HG03064 (cell line): ENCODE measurements around the gene CDCP2.
"Not testable (repeated sequence)": the region's sequence is repeated elsewhere in the genome, so short reads cannot be mapped to it uniquely, and the experiment has no call there.

ENCODE experiments used
- ATAC-seq: cut with Tn5 transposase; IDR thresholded peaks from one replicate; pipeline ENCODE4 v1.9.1; 2021; ENCODE audit warnings: low read depth; ENCODE audit not compliant: unreplicated experiment

CDCP2 gene

DNA sequence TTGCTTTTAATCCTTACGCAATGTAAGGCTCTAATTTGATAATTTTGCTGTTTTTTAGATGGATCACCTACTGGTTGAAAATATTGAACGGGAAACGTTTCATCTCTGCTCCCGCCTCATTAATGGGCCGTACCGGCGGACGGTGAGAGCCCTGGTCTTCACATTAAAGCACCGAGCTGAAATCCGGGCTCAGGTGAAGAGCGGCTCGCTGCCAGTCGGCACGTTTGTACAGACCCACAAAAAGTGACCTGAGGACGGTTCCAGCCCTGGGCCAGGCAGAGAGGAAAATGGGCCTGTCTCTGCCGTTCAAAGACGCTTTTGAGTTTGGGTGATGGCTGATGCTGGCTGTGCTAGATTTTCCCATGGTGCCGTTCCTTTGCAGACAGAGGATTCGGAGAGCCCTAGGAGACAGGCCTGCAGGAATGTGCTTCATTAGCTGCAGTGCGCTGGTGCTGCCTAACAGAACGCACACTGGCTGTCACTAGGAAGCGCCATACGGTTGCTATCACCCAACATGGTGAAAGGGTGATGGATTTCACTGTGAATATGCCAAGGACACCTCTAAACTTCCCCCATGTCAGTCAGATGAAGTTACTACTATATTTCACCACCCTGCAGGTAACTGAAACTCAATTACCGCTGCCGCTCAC is 56.4 kb downstream of the CDCP2 start:
- no peak for ATAC-seq

- no peak for ATAC-seq
Measured at GRCh38 chr1:54095546-54096226, 57.1 kb downstream of the CDCP2 start.

- ATAC-seq = not testable (repeated sequence)
Measured at GRCh38 chr1:54094730-54095105, 58.1 kb downstream of the CDCP2 start.

DNA sequence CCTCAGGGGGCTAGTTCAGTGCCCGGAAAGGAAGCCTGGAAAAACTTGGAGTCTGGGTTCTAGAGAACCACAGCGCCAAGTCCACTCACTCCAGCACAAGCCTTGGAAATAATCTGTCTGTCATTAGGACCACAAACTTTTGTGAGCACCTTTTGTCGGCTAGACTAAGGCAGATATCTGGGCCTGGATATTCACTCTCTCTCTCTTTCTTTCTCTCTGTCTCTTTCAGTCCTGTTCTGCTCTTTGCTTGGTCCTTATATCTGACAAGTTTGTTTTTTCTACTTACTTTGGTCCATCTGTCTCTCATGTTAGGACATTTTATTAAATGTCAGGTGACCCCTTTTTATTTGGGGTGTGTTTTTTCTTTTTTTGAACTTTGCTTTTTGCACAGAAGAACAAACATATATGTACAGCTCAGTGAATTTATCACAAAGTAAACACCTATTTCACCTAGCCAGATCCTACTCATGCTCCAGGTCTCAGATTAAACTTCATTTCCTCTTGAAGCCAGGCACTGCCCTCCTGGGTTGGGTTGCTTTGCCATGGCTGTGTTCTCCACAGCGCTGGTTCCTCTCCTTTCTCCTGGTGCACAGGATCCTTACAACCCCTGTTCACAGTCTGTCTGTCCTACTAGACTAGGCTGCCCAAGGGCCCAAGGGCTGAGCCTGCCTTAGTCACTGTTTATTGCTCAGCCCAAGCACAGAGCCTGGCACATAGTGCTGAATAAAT is 58.6 kb downstream of the CDCP2 start:
- no peak for ATAC-seq

DNA sequence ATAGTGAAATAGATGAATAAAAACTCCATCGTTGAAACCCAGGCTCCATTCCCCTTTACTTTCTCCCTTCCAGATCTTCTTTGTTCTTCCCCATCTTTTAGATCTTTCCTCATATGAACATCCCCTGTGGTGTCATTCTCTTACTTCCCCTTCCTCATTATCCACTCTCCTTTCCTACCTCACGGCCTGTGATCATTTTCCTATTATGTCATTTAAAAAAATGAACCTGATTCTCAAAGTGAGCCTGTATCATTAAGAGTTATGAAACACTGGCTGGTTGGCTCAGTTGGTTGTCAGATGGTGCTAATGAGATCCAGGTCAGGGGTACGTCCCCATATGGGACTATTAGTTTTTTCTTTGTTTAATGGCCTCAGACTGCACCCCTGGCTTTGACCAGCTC is 61.1 kb downstream of the CDCP2 start:
- no peak for ATAC-seq

DNA sequence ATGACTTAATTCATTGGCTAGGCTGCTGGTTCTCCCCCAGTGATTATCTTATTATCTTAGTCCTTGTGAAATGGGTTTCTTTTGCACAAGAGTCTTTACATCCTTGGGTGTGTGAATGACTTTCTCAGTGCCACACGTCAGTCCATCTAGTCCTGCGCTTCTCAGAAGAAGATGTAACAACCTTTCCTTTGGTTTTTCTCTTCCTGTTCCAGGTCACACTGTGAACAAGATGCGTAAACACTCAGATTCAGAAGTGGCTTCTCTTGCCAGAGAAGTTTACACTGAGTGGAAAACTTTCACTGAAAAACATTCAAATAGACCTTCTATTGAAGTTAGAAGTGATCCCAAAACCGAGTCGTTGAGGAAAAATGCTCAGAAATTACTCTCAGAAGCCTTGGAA is 64.4 kb downstream of the CDCP2 start:
- ATAC-seq = no peak

DNA sequence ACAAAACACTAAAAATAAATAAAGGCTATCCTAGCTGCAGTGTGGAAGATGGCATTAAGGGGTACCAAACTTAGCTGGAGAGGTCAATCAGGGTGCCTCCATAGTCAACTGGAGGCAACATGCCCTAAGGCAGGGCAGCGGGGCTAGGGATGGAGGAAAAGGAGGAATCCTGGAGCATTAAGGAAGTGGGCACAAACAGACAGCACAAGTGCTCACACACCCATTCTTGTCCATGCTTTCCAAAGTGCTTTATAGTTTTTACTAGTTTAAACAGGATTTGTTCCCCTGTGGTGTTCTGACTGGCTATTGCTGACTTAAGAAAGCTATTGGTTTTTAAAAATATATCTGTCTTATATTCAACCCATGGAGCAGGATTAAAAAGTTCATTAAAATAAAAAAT is 66.0 kb downstream of the CDCP2 start:
- no peak for ATAC-seq

- ATAC-seq = no peak
Measured at GRCh38 chr1:54084794-54085193, 68.0 kb downstream of the CDCP2 start.
